Glutamatergic neuron (in vitro differentiated cells): ENCODE data around the gene ZNF546. TPM values are rescaled to one million over a fixed set of nuclear protein-coding genes. Genes with fewer than 3 reads are reported as not detected.

Experiments used
- DNase-seq: peaks from one replicate; pipeline ENCODE4 v3.0.0; 2022
- H3K27ac Mint-ChIP-seq: one replicate; pipeline ENCODE4 v1.8.0; 2020; ENCODE audit warnings: mild to moderate bottlenecking, mixed read lengths, inconsistent platforms; ENCODE audit not compliant: unreplicated experiment
- H3K27me3 Mint-ChIP-seq: one replicate; pipeline ENCODE4 v1.8.0; 2020; ENCODE audit warnings: mild to moderate bottlenecking, moderate library complexity, mixed read lengths, inconsistent platforms; ENCODE audit not compliant: unreplicated experiment
- H3K36me3 Mint-ChIP-seq: one replicate; pipeline ENCODE4 v1.8.0; 2020; ENCODE audit warnings: mild to moderate bottlenecking, mixed read lengths, inconsistent platforms; ENCODE audit not compliant: unreplicated experiment
- H3K4me1 Mint-ChIP-seq: one replicate; pipeline ENCODE4 v1.8.0; 2020; ENCODE audit warnings: mild to moderate bottlenecking, low read depth, mixed read lengths, inconsistent platforms; ENCODE audit not compliant: unreplicated experiment
- H3K4me3 Mint-ChIP-seq: one replicate; pipeline ENCODE4 v1.8.0; 2020; ENCODE audit warnings: mild to moderate bottlenecking, mixed read lengths, inconsistent platforms; ENCODE audit not compliant: unreplicated experiment
- H3K9me3 Mint-ChIP-seq: one replicate; pipeline ENCODE4 v1.8.0; 2020; ENCODE audit warnings: mild to moderate bottlenecking, moderate library complexity, mixed read lengths, inconsistent platforms; ENCODE audit not compliant: unreplicated experiment
- CTCF ChIP-seq: fragments of 200-600 bp; sonication (generic); IDR thresholded peaks from one replicate; pipeline ENCODE4 v1.5.0; 2021; ENCODE audit not compliant: partially characterized antibody, unreplicated experiment
- total RNA-seq: library from RNA; stranded (reverse); fragmentation: NEBNext Ultra II Directional; extraction: Animal tissue kit (Norgen Biotek cat#: 25700); gene quantifications from one replicate; pipeline ENCODE4 v1.2.1, GENCODE V29; 2021; ENCODE audit not compliant: unreplicated experiment

The ZNF546 gene
- total RNA-seq, 1 donor from 2014 or later, result 3.2 TPM

DNA sequence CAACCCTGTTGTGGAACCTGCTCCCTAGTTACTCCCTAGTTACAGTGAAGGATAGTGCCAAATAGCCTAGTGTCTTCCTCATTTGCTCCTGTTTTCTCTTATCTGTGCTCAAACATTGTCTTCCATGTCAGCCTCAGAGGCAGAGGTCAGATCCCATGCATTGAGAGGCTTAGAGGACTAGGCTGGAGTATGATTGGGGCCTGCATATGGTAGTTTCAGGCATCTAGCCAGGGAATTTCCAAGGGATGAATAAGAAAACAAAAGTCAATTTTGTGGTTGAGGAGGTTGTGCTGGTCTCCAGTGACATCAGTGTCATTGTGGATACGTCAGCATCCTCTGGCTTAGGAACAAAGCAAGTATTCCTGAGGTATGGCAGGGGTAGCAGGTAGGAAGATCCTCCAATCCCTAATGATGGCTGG, 9.4 kb downstream of the ZNF546 start:
- no peak for DNase-seq
- no peak for TF ChIP-seq CTCF
- H3K4me3 Mint-ChIP-seq, result no peak overlapping the region
- H3K4me1 Mint-ChIP-seq, result no peaks in the 10 kb centered on the region
- peaks cover 20% of the 10 kb centered on the region for H3K36me3 Mint-ChIP-seq
- H3K9me3 Mint-ChIP-seq, result no peaks in the 10 kb centered on the region
- no peaks in the 10 kb centered on the region for H3K27me3 Mint-ChIP-seq
- H3K27ac Mint-ChIP-seq, result no peak overlapping the region

DNA sequence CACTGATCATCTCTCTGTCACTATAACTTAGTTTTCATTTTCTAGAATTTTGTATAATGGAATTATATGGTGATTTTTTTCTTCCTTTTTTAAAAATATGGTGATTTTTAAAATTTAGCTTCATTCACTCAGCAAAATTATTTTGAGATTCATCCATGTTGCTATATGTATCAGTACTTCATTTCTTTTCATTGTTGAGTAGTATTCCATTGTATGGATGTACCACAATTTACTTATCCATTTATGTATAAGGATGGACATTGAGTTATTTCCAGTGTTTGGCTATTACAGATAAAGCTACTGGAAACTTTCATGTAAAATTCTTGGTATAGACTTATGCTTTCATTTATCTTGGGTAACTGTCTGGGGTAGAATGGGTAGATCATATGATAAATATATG, 12.8 kb downstream of the ZNF546 start:
- Mint-ChIP-seq H3K4me1 (no peaks in the 10 kb centered on the region), H3K27ac (no peak overlapping the region), H3K27me3 (no peaks in the 10 kb centered on the region), H3K4me3 (no peak overlapping the region), H3K9me3 (peaks cover 3% of the 10 kb centered on the region), H3K36me3 (peaks cover 50% of the 10 kb centered on the region)
- no peak for TF ChIP-seq CTCF
- no peak for DNase-seq

DNA sequence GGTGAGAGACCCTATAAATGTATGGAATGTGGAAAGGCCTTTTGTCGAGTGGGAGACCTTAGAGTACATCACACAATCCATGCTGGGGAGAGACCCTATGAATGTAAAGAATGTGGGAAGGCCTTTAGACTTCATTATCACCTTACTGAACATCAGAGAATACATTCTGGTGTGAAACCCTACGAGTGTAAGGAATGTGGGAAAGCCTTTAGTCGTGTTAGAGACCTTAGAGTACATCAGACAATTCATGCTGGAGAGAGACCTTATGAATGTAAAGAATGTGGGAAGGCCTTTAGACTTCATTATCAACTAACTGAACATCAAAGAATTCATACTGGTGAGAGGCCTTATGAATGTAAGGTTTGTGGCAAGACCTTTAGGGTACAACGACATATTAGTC, 17.1 kb downstream of the ZNF546 start:
- TF ChIP-seq CTCF, result no peak
- peaks cover 61% of the 10 kb centered on the region for H3K36me3 Mint-ChIP-seq
- no peak overlapping the region for H3K27ac Mint-ChIP-seq
- H3K4me1 Mint-ChIP-seq, result no peaks in the 10 kb centered on the region
- DNase-seq, result no peak
- peaks cover 3% of the 10 kb centered on the region for H3K9me3 Mint-ChIP-seq
- no peak overlapping the region for H3K4me3 Mint-ChIP-seq
- no peaks in the 10 kb centered on the region for H3K27me3 Mint-ChIP-seq

- Mint-ChIP-seq H3K9me3 (peaks cover 25% of the 10 kb centered on the region), H3K4me3 (no peak overlapping the region), H3K27ac (no peak overlapping the region), H3K27me3 (peaks cover 5% of the 10 kb centered on the region), H3K4me1 (no peaks in the 10 kb centered on the region), H3K36me3 (peaks cover 46% of the 10 kb centered on the region)
- TF ChIP-seq CTCF, result no peak
- DNase-seq, result no peak
Measured at GRCh38 chr19:40023969-40024368, 27.1 kb downstream of the ZNF546 start.

GRCh38 chr19:40025938-40026596, 29.2 kb downstream of the ZNF546 start:
- H3K27ac Mint-ChIP-seq, result no peak overlapping the region
- DNase-seq, result no peak
- peaks cover 28% of the 10 kb centered on the region for H3K9me3 Mint-ChIP-seq
- H3K4me1 Mint-ChIP-seq, result no peaks in the 10 kb centered on the region
- peaks cover 5% of the 10 kb centered on the region for H3K27me3 Mint-ChIP-seq
- no peak for TF ChIP-seq CTCF
- no peak overlapping the region for H3K4me3 Mint-ChIP-seq
- H3K36me3 Mint-ChIP-seq, result peaks cover 56% of the 10 kb centered on the region
